OCI-LY1 (cell line): Measurements from ENCODE around the gene AMBRA1.

ENCODE experiments used
- CTCF ChIP-seq: fragments of 200-600 bp; sonication (generic), shearing (Covaris generic); IDR thresholded peaks from 2 replicates; pipeline ENCODE4 v1.5.1; 2017; ENCODE audit warnings: mild to moderate bottlenecking, antibody characterized with exemption, low read length, moderate library complexity, mixed read lengths
- EZH2 ChIP-seq: fragments of 200-600 bp; sonication (generic), shearing (Covaris generic); IDR thresholded peaks from 2 replicates; pipeline ENCODE4 v1.8.0; 2017; ENCODE audit warnings: borderline replicate concordance, mixed run types, mild to moderate bottlenecking, antibody characterized with exemption, low read length, moderate library complexity, mixed read lengths

- TF ChIP-seq CTCF = no peak
- TF ChIP-seq EZH2 = no peak
Measured at GRCh38 chr11:46477136-46477535, 116.7 kb downstream of the AMBRA1 start.
